AG09319 (cell line): ENCODE measurements around the gene DUSP15.
"Not testable (repeated sequence)": the region's sequence is repeated elsewhere in the genome, so short reads cannot be mapped to it uniquely, and the experiment has no call there.

ENCODE experiments used
- DNase-seq: peaks from one replicate; pipeline ENCODE4 v3.0.0-alpha.2; 2010; ENCODE audit warnings: low read depth; ENCODE audit errors: extremely low read depth
- TF ChIP-seq, protein P1 (sequence below): IDR thresholded peaks from 2 replicates; pipeline ENCODE4 v1.5.1; 2011; ENCODE audit warnings: low read depth, mild to moderate bottlenecking, inconsistent platforms, low read length, moderate library complexity

DUSP15 gene, protein sequence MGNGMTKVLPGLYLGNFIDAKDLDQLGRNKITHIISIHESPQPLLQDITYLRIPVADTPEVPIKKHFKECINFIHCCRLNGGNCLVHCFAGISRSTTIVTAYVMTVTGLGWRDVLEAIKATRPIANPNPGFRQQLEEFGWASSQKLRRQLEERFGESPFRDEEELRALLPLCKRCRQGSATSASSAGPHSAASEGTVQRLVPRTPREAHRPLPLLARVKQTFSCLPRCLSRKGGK

DNA sequence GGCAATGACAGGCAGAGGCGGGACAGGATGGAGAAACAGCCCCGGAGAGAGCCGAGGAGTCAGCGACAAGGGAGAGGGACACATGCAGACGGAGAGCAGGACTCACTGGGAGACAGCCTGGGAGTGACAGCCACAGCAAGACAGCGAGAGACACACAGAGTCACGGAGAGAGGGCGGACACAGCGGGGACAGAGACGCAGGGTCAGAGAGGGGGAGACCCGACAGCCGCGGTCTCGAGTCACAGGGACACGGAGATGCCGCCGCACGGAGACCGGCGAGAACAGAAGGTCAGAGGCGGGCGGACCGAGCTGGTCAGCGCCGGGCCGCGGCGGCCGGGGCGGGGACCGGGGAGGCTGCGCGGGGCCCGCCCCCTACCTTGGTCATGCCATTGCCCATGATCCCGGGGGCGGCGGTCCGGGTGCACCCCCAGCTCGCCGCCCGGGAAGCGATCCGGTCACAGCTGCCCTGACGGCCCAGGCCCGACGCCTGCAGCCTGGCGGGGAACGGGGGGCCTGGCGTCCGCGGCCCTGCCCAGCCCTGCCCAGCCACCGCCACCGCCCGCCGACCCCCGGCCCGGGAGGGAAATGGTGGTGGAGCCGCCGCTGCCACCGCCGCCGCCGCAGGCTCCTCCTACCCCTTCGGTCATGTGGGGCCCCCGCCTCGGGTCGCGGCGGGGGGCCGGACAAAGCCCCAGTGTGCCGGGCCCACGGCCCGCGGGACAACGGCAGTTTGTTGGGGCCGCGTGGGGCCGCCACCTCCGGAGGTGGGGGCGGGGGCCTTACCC is at the start of gene DUSP15, which contains the start of gene TTLL9:
TSS of gene DUSP15 (minus strand) at position 586 of the 784 bp plus-strand sequence. CDS start at position 396, 190 bp downstream.
TSS of gene TTLL9 (plus strand) at position 693 of the 784 bp plus-strand sequence. CDS start 493 bp downstream, outside the sequence.
- no peak for DNase-seq
- TF ChIP-seq, protein P1, sequence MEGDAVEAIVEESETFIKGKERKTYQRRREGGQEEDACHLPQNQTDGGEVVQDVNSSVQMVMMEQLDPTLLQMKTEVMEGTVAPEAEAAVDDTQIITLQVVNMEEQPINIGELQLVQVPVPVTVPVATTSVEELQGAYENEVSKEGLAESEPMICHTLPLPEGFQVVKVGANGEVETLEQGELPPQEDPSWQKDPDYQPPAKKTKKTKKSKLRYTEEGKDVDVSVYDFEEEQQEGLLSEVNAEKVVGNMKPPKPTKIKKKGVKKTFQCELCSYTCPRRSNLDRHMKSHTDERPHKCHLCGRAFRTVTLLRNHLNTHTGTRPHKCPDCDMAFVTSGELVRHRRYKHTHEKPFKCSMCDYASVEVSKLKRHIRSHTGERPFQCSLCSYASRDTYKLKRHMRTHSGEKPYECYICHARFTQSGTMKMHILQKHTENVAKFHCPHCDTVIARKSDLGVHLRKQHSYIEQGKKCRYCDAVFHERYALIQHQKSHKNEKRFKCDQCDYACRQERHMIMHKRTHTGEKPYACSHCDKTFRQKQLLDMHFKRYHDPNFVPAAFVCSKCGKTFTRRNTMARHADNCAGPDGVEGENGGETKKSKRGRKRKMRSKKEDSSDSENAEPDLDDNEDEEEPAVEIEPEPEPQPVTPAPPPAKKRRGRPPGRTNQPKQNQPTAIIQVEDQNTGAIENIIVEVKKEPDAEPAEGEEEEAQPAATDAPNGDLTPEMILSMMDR: no peak

DNA sequence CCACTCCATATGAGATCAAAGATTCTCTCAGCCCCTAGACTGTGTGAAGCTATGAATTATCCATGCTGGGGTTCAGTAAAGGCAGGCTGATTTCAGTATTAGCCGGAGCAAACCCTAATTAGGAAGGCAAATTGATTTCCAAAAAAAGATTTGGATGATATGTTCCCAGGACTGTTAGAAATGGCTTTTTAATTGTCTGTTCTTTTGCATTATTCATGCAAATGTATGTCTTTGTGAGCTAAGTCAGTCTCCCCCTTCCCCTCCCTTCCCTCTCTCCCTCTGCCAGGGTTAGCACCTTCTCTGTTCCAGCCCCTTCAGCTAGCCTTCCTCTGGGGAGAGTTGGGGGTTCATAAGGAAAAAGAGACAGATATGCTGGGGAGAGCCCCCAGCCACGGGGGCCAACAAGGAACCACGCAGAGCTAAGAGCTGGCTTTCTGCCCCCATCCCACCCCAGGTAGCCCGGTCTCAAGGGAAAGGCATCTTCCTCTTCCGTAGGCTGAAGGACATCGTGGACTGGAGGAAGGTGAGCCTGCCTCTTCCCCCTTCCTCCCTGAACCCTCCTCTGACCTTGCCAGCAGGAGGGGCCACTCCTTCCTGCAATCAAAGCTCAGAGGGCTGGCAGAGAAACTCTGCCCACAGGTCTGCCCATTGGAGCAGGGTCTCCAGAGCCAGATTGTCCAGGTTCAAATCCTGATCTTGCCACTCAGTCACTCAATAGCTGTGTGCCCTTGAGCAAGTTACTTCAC is 49.3 kb upstream of the DUSP15 start:
- DNase-seq: no peak
- TF ChIP-seq, protein P1: no peak

DNA sequence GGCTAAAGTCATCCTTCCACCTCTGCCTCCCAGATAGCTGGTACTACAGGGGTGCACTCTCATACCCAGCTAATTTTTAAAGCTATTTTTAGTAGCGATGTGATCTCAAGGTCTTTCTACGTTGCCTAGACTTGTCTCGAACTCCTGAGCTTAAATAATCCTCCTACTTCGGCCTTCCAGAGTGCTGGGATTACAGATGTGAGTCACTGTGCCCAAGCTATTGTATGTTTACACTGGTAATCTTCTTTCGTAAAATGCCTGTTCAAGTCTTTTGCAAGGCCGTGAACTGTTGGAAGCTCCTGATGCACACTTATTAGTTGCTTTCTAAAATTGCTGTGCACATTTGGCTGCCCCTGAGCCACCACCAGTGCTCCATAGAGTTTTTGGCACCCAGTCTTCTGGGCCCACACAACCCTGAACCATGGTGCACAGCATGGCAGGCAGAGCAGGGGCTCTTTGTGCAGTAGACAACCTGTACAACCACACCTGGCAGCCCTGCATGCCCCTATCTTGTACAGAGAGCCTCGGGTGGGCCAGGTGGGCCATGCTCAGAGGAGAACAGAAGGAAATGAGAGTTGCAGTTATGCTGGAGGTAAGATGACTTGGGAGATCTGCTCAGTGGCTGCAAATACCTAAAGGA is 48.3 kb upstream of the DUSP15 start:
- TF ChIP-seq, protein P1: no peak
- no peak for DNase-seq

DNA sequence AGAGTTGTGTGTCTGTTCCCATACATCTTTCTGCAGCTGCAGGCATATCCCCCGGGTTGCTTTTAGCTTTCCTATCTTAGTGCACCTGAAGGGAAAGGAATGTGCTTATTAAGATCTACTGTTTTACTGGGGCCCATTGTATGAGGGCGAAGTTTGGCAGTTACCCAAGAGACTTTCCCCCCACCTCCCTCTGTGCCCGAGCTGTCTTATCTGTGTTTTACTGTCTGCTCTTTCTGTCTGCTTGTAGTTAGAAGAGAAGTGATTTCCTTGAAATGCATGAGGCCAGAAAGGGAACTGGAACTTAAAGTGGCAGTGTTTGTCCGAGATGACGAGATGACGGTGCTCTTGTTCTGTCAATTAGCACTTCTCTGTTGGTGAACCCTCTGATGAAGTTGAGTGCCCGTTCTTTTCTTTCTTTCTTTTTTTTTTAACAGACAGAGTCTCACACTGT is 47.7 kb upstream of the DUSP15 start:
- not testable (repeated sequence) for DNase-seq

DNA sequence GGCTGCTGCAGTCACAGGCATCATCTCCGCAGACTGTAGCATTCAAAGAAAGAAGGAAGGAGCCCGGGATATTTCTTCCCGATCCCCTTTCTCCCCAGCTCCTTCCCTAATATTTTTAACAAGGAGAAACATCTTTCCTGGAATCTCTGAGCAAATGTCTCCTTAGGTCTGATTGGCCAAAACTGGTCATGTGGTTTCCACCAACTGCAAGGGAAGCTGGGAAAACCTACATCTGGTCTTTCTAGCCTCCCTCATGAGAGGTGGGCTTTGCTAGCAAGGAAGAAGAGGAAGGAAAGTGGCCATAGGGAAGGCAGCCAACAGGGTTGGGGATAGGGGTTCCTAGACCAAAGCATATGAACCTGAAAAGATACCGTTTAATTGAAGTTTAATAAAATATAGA is 46.4 kb upstream of the DUSP15 start:
- no peak for DNase-seq

DNA sequence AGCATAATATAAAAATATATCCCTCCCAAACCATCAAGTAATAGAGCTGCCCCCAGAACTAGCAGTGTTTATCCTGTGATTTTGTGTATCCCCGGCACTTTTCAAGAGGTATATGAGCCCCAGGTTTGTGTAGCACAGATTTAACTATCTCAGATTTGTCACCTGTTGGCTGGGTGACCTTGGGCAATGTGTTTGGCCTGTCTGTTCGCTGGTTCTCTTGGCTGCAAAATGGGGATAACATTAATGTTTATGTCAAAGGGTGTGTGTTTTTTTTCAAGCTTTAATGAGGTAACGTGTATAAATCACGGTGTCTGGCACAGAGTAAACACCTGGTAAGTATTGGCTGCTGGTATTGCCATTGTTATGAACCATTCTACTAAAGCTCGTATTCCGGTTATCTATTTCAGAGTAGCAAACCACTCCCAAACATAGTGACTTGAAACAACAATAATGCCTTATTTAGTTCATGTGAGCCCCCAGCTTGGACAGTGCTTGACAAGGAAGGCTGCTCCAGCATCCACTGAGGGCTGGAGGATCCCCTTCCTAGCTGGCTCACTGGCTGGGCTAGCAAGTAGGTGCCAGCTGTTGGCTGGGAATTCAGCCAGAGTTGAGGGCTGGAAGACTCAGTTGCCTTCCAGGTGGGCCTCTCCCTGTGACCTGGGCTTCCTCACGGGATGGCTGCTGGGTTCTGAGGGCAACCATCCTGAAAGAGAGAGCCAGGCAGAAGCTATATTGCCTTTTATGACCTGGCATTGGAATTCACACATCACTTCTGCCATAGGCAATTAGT is 45.4 kb upstream of the DUSP15 start:
- TF ChIP-seq, protein P1: no peak
- DNase-seq: no peak

More for the DNA sequence above, 46.4 kb upstream of the DUSP15 start:
- TF ChIP-seq, protein P1: no peak

DNA sequence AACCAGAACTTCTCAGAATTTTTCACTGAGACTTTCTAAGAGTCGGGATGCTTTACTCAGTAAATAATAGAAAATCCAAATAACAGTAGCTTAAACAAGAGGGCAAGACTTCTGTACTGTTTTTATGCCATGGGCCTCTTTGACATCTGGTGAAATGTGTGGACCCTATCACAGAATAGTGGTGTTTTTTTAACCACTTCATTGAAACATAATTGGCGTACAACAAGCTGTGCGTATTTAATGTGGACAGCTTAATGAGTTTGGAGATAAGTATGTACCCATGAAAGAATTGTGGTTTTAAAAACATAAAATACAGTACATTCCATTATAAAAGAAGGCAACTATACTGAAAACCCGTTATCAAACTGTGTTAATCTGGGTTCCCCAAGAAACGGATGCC is 43.8 kb upstream of the DUSP15 start:
- no peak for DNase-seq
- TF ChIP-seq, protein P1: no peak
